ENCODE measurements around the gene AIRE. TPM values are rescaled to one million over a fixed set of nuclear protein-coding genes. Genes with fewer than 3 reads are reported as not detected.

The AIRE gene
- total and polyA plus RNA-seq, 12 donors, result 0.06 to 1.1 (median 0.09) TPM; not detected in 8

- H3K4me3 ChIP-seq, result no peak overlapping the region
- no peaks in the 10 kb centered on the region for H3K36me3 ChIP-seq (replicated peaks in 1 of 2)
- WGBS, 4 donors, result 56 to 75% (median 65%) methylated on average over 4 of the region's 4 CpGs
- DNase-seq, result no peak
- no peaks in the 10 kb centered on the region for H3K27me3 ChIP-seq
- no peak overlapping the region for H3K27ac ChIP-seq
- H3K9me3 ChIP-seq (replicated peaks in 1 of 3), result no peaks in the 10 kb centered on the region
- no peaks in the 10 kb centered on the region for H3K4me1 ChIP-seq (replicated peaks in 1 of 2)
- intact Hi-C loops (cut with DNase I), result no loop called here
- TF ChIP-seq CTCF (IDR thresholded peaks at IDR 0.05) (no peak), POLR2A (IDR thresholded peaks at IDR 0.05) (no peak)
Observed at GRCh38 chr21:44260066-44260465, 25.6 kb upstream of the AIRE start.

GRCh38 chr21:44260791-44261631 lies 24.7 kb upstream of the AIRE start:
- 67 to 88% (median 81%) methylated on average over 10 to 19 of the region's 19 CpGs for WGBS, 4 donors
- Histone ChIP-seq H3K36me3 (replicated peaks in 1 of 2) (no peaks in the 10 kb centered on the region), H3K27ac (no peak overlapping the region), H3K4me1 (replicated peaks in 1 of 2) (no peaks in the 10 kb centered on the region), H3K9me3 (replicated peaks in 1 of 3) (no peaks in the 10 kb centered on the region), H3K4me3 (no peak overlapping the region), H3K27me3 (no peaks in the 10 kb centered on the region)
- TF ChIP-seq CTCF (IDR thresholded peaks at IDR 0.05) (no peak), POLR2A (IDR thresholded peaks at IDR 0.05) (no peak)
- no peak for DNase-seq
- intact Hi-C loops (cut with DNase I), result no loop called here

GRCh38 chr21:44261675-44262295 lies 23.9 kb upstream of the AIRE start, which contains the start of gene DNMT3L:
Gene DNMT3L, minus strand, starts transcription at chr21:44261897. Its CDS starts 638 bp downstream, at chr21:44261259.
- Histone ChIP-seq H3K4me1 (replicated peaks in 1 of 2) (no peaks in the 10 kb centered on the region), H3K4me3 (no peak within 1 kb of the TSS), H3K36me3 (replicated peaks in 1 of 2) (no peaks in the 10 kb centered on the region), H3K27me3 (no peaks in the 10 kb centered on the region), H3K9me3 (replicated peaks in 1 of 3) (no peaks in the 10 kb centered on the region), H3K27ac (no peak within 1 kb of the TSS)
- intact Hi-C loops (cut with DNase I), result no loop called here
- TF ChIP-seq CTCF (IDR thresholded peaks at IDR 0.05) (no peak), POLR2A (IDR thresholded peaks at IDR 0.05) (no peak)
- 68 to 78% (median 70%) methylated on average over 13 to 19 of the region's 19 CpGs for WGBS, 4 donors
- DNase-seq, result no peak

- peak in 1 of 7 donors; percentile 13 for DNase-seq
- Histone ChIP-seq H3K4me1 (replicated peaks in 1 of 2) (no peaks in the 10 kb centered on the region), H3K9me3 (replicated peaks in 1 of 3) (no peaks in the 10 kb centered on the region), H3K4me3 (no peak overlapping the region), H3K27me3 (no peaks in the 10 kb centered on the region), H3K36me3 (replicated peaks in 1 of 2) (no peaks in the 10 kb centered on the region), H3K27ac (no peak overlapping the region)
- intact Hi-C loops (cut with DNase I), result no loop called here
- WGBS, 4 donors, result 76 to 78% (median 77%) methylated on average over 4 to 12 of the region's 12 CpGs
- TF ChIP-seq CTCF (IDR thresholded peaks at IDR 0.05) (no peak), POLR2A (IDR thresholded peaks at IDR 0.05) (no peak)
Observed at GRCh38 chr21:44262338-44263056, 23.2 kb upstream of the AIRE start.

Data from adrenal gland (tissue), 12 donors.